Measurements from ENCODE around the gene PHAF1. TPM values are rescaled to one million over a fixed set of nuclear protein-coding genes. Genes with fewer than 3 reads are reported as not detected.
A peak's percentile ranks its signal among the peaks of the same experiment; 100 is the strongest.

PHAF1 gene
- polyA plus RNA-seq, 1 donor from 2014 or later, result 9.8 TPM

DNA sequence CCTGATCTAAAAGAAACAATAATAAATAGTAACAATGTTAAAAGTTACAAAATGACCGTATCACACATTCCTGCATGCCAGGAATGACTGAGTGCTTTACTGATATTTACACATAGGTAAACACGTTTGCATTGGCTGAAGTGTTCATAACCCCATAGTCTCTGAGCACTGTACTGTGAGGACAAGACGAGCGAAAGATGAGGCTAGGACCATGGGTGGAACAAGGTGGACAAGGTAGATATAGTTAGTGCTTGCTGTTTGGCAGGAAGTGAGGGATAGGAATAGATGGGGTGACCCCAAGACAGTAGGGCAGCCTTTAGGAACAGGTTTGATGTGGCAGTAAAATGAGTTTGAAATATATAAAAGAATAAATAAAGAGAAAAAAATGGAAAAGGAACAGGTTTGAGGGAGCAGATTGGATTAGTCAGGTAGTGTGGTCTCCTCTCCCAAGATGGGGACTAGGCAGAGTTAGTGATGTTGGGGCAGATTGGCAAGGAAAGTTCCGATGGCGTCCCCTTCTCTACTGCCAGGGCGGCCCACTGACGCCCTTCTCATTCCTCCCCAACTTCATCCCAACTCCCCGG is 81.8 kb downstream of the PHAF1 start:
- Histone ChIP-seq H3K9me2 (ENCODE audit: insufficient read depth, low read length) (no peaks in the 10 kb centered on the region), H3K4me2 (ENCODE audit: low read length) (no peak overlapping the region), H3K4me3 (ENCODE audit: low read length) (peak overlapping the region; percentile 100), H3K27ac (ENCODE audit: low read length) (no peak overlapping the region), H3K27me3 (ENCODE audit: insufficient read depth, low read depth, low read length) (no peaks in the 10 kb centered on the region), H3K79me2 (replicated peaks; ENCODE audit: insufficient read depth, low read length) (peaks cover 15% of the 10 kb centered on the region), H3K9me3 (ENCODE audit: low read length) (no peaks in the 10 kb centered on the region), H4K20me1 (ENCODE audit: insufficient read depth) (no peaks in the 10 kb centered on the region), H3F3A (ENCODE audit: insufficient read depth, low read length, poor library complexity, severe bottlenecking) (no peaks in the 10 kb centered on the region), H3K36me3 (ENCODE audit: insufficient read depth, low read length) (no peaks in the 10 kb centered on the region), H2AFZ (ENCODE audit: low read depth, low read length) (no peak overlapping the region), H3K9ac (ENCODE audit: low read length) (no peak overlapping the region)
- TF ChIP-seq EP300 (conservative IDR thresholded peaks at IDR 0.05; ENCODE audit: poor library complexity, severe bottlenecking) (no peak), TAF1 (IDR thresholded peaks at IDR 0.05; ENCODE audit: low read depth) (no peak), MXI1 (conservative IDR thresholded peaks at IDR 0.05; ENCODE audit: poor library complexity, severe bottlenecking) (no peak), RAD21 (conservative IDR thresholded peaks at IDR 0.05) (no peak), POLR2AphosphoS5 (IDR thresholded peaks at IDR 0.05) (no peak), EZH2 (IDR thresholded peaks at IDR 0.05; ENCODE audit: borderline replicate concordance, insufficient read depth, low read length, poor library complexity, severe bottlenecking) (no peak), SMC3 (conservative IDR thresholded peaks at IDR 0.05; ENCODE audit: poor library complexity) (no peak)
- TF ChIP-seq, protein P1, sequence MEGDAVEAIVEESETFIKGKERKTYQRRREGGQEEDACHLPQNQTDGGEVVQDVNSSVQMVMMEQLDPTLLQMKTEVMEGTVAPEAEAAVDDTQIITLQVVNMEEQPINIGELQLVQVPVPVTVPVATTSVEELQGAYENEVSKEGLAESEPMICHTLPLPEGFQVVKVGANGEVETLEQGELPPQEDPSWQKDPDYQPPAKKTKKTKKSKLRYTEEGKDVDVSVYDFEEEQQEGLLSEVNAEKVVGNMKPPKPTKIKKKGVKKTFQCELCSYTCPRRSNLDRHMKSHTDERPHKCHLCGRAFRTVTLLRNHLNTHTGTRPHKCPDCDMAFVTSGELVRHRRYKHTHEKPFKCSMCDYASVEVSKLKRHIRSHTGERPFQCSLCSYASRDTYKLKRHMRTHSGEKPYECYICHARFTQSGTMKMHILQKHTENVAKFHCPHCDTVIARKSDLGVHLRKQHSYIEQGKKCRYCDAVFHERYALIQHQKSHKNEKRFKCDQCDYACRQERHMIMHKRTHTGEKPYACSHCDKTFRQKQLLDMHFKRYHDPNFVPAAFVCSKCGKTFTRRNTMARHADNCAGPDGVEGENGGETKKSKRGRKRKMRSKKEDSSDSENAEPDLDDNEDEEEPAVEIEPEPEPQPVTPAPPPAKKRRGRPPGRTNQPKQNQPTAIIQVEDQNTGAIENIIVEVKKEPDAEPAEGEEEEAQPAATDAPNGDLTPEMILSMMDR (IDR thresholded peaks at IDR 0.05; ENCODE audit: poor library complexity, severe bottlenecking), result no peak
- TF ChIP-seq, protein P2, sequence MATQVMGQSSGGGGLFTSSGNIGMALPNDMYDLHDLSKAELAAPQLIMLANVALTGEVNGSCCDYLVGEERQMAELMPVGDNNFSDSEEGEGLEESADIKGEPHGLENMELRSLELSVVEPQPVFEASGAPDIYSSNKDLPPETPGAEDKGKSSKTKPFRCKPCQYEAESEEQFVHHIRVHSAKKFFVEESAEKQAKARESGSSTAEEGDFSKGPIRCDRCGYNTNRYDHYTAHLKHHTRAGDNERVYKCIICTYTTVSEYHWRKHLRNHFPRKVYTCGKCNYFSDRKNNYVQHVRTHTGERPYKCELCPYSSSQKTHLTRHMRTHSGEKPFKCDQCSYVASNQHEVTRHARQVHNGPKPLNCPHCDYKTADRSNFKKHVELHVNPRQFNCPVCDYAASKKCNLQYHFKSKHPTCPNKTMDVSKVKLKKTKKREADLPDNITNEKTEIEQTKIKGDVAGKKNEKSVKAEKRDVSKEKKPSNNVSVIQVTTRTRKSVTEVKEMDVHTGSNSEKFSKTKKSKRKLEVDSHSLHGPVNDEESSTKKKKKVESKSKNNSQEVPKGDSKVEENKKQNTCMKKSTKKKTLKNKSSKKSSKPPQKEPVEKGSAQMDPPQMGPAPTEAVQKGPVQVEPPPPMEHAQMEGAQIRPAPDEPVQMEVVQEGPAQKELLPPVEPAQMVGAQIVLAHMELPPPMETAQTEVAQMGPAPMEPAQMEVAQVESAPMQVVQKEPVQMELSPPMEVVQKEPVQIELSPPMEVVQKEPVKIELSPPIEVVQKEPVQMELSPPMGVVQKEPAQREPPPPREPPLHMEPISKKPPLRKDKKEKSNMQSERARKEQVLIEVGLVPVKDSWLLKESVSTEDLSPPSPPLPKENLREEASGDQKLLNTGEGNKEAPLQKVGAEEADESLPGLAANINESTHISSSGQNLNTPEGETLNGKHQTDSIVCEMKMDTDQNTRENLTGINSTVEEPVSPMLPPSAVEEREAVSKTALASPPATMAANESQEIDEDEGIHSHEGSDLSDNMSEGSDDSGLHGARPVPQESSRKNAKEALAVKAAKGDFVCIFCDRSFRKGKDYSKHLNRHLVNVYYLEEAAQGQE (IDR thresholded peaks at IDR 0.05; ENCODE audit: borderline replicate concordance), result no peak

DNA sequence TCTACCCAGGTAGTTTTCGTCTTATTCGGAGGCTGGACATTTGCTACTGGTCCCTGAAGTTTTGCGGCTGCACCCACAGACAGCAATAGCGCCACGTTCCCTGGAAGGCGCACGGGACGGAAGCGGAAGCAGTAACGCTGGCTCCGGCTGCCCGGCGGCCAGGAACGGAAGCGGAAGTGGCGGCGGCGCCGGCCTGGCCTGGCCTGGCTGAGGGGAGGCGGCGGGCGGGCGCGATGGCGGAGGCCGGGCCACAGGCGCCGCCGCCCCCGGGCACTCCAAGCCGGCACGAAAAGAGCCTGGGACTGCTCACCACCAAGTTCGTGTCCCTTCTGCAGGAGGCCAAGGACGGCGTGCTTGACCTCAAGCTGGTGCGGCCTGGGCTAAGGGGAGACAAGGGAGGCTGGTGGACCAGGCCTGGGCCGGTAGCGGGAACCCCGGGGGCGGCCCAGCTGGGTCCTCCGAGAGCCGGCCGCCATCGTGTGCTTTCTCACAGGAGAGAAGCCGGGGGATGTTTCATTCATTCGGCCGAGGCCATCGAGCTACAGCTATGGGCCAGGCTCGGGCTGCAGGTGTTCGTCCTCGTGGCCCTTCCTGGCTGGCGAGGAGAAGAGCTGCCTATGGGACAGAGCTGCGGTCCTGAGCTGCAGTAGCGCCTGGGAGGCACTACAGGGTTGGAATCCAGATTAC is 82.4 kb downstream of the PHAF1 start, which contains the start of gene E2F4:
E2F4 (plus strand) TSS at position 161 of the 687 bp plus-strand sequence; CDS start at position 234, 73 bp downstream.
- no peaks in the 10 kb centered on the region for H3K9me3 ChIP-seq (ENCODE audit: low read length)
- H3K79me2 ChIP-seq (replicated peaks; ENCODE audit: insufficient read depth, low read length), result peaks cover 15% of the 10 kb centered on the region
- H3F3A ChIP-seq (ENCODE audit: insufficient read depth, low read length, poor library complexity, severe bottlenecking), result no peaks in the 10 kb centered on the region
- H3K9ac ChIP-seq (ENCODE audit: low read length), result peak within 1 kb of the TSS; percentile 89
- H3K27me3 ChIP-seq (ENCODE audit: insufficient read depth, low read depth, low read length), result no peaks in the 10 kb centered on the region
- peak; percentile 92 for TF ChIP-seq MXI1 (conservative IDR thresholded peaks at IDR 0.05; ENCODE audit: poor library complexity, severe bottlenecking)
- TF ChIP-seq, protein P1 (IDR thresholded peaks at IDR 0.05; ENCODE audit: poor library complexity, severe bottlenecking), result no peak
- peak; percentile 58 for TF ChIP-seq TAF1 (IDR thresholded peaks at IDR 0.05; ENCODE audit: low read depth)
- peak; percentile 50 for TF ChIP-seq EP300 (conservative IDR thresholded peaks at IDR 0.05; ENCODE audit: poor library complexity, severe bottlenecking)
- TF ChIP-seq, protein P2 (IDR thresholded peaks at IDR 0.05; ENCODE audit: borderline replicate concordance), result no peak
- no peak for TF ChIP-seq RAD21 (conservative IDR thresholded peaks at IDR 0.05)
- no peak for TF ChIP-seq EZH2 (IDR thresholded peaks at IDR 0.05; ENCODE audit: borderline replicate concordance, insufficient read depth, low read length, poor library complexity, severe bottlenecking)
- TF ChIP-seq POLR2AphosphoS5 (IDR thresholded peaks at IDR 0.05), result peak; percentile 81
- TF ChIP-seq SMC3 (conservative IDR thresholded peaks at IDR 0.05; ENCODE audit: poor library complexity), result peak; percentile 33
- H3K36me3 ChIP-seq (ENCODE audit: insufficient read depth, low read length), result no peaks in the 10 kb centered on the region
- H4K20me1 ChIP-seq (ENCODE audit: insufficient read depth), result no peaks in the 10 kb centered on the region
- H3K4me2 ChIP-seq (ENCODE audit: low read length), result peak within 1 kb of the TSS; percentile 86
- peak within 1 kb of the TSS; percentile 48 for H3K27ac ChIP-seq (ENCODE audit: low read length)
- peak within 1 kb of the TSS; percentile 100 for H3K4me3 ChIP-seq (ENCODE audit: low read length)
- H2AFZ ChIP-seq (ENCODE audit: low read depth, low read length), result peak within 1 kb of the TSS; percentile 52
- H3K9me2 ChIP-seq (ENCODE audit: insufficient read depth, low read length), result no peaks in the 10 kb centered on the region

Measured in neural cell (in vitro differentiated cells).